Activated T-helper 2 cell treated with anti-CD3 and anti-CD28 coated beads, Interferon-gamma antibody, Interleukin-2, Interleukin-4, amounts not matched to agents 10 μg/mL and 5 μg/mL and 100 μg/mL, durations not matched to agents 14 hours and 24 hours and 36 hours (primary cell): ENCODE data around the gene PSEN2. TPM values are rescaled to one million over a fixed set of nuclear protein-coding genes. Genes with fewer than 3 reads are reported as not detected.

Source experiments
- DNase-seq: peaks from one replicate; pipeline ENCODE4 v3.0.0; 2021; ENCODE audit warnings: low spot score
- H3K27ac Mint-ChIP-seq: one replicate; pipeline ENCODE4 v1.8.0; 2021; ENCODE audit warnings: mixed read lengths
- H3K27me3 Mint-ChIP-seq: one replicate; pipeline ENCODE4 v1.8.0; 2021; ENCODE audit warnings: low read depth, mixed read lengths
- H3K36me3 Mint-ChIP-seq: one replicate; pipeline ENCODE4 v1.8.0; 2021; ENCODE audit warnings: low read depth, mixed read lengths
- H3K4me1 Mint-ChIP-seq: one replicate; pipeline ENCODE4 v1.8.0; 2021; ENCODE audit warnings: low read depth, mixed read lengths
- H3K4me3 Mint-ChIP-seq: one replicate; pipeline ENCODE4 v1.8.0; 2021; ENCODE audit warnings: low read depth, mild to moderate bottlenecking, moderate library complexity, mixed read lengths
- H3K9me3 Mint-ChIP-seq: one replicate; pipeline ENCODE4 v1.8.0; 2021; ENCODE audit warnings: mixed read lengths
- intact Hi-C: fragments of 100-400 bp; cut with micrococcal nuclease; formaldehyde crosslinking; loops from one replicate; pipeline ENCODE4 v1.15.1; 2023
- total RNA-seq: library from RNA; stranded (reverse); gene quantifications from 2 replicates; pipeline ENCODE4 v1.2.3, GENCODE V29; 2022

The PSEN2 gene
- total RNA-seq, 1 donor from 2014 or later: 17.0 TPM

- intact Hi-C loops: no loop called here
- Mint-ChIP-seq H3K4me3 (no peak overlapping the region), H3K36me3 (peaks cover 13% of the 10 kb centered on the region), H3K27ac (no peak overlapping the region), H3K4me1 (no peaks in the 10 kb centered on the region), H3K27me3 (no peaks in the 10 kb centered on the region), H3K9me3 (no peaks in the 10 kb centered on the region)
- DNase-seq: no peak
Measured at GRCh38 chr1:226891846-226892523, 21.6 kb downstream of the PSEN2 start.

- Mint-ChIP-seq H3K4me3 (no peak overlapping the region), H3K4me1 (no peaks in the 10 kb centered on the region), H3K9me3 (no peaks in the 10 kb centered on the region), H3K36me3 (peaks cover 16% of the 10 kb centered on the region), H3K27me3 (no peaks in the 10 kb centered on the region), H3K27ac (no peak overlapping the region)
- intact Hi-C loops: no loop called here
- no peak for DNase-seq
Measured at GRCh38 chr1:226892524-226892875, 22.1 kb downstream of the PSEN2 start.

- intact Hi-C loops: no loop called here
- Mint-ChIP-seq H3K9me3 (no peaks in the 10 kb centered on the region), H3K27me3 (no peaks in the 10 kb centered on the region), H3K4me3 (no peak overlapping the region), H3K4me1 (no peaks in the 10 kb centered on the region), H3K36me3 (peaks cover 10% of the 10 kb centered on the region), H3K27ac (no peak overlapping the region)
- DNase-seq: no peak
Measured at GRCh38 chr1:226893936-226894335, 23.5 kb downstream of the PSEN2 start.

- DNase-seq: no peak
- Mint-ChIP-seq H3K4me3 (no peak overlapping the region), H3K4me1 (no peaks in the 10 kb centered on the region), H3K27ac (no peak overlapping the region), H3K36me3 (peaks cover 14% of the 10 kb centered on the region), H3K27me3 (no peaks in the 10 kb centered on the region), H3K9me3 (no peaks in the 10 kb centered on the region)
- intact Hi-C loops: no loop called here
Measured at GRCh38 chr1:226894826-226895225, 24.4 kb downstream of the PSEN2 start.

GRCh38 chr1:226895644-226896043 is 25.2 kb downstream of the PSEN2 start:
- no peaks in the 10 kb centered on the region for H3K4me1 Mint-ChIP-seq
- intact Hi-C loops: no loop called here
- no peak overlapping the region for H3K27ac Mint-ChIP-seq
- no peaks in the 10 kb centered on the region for H3K9me3 Mint-ChIP-seq
- DNase-seq: no peak
- no peaks in the 10 kb centered on the region for H3K27me3 Mint-ChIP-seq
- H3K36me3 Mint-ChIP-seq: peaks cover 13% of the 10 kb centered on the region
- no peak overlapping the region for H3K4me3 Mint-ChIP-seq

GRCh38 chr1:226898246-226898645 is 27.8 kb downstream of the PSEN2 start:
- intact Hi-C loops: no loop called here
- DNase-seq: no peak
- peaks cover 10% of the 10 kb centered on the region for H3K36me3 Mint-ChIP-seq
- no peaks in the 10 kb centered on the region for H3K9me3 Mint-ChIP-seq
- no peak overlapping the region for H3K4me3 Mint-ChIP-seq
- no peaks in the 10 kb centered on the region for H3K27me3 Mint-ChIP-seq
- no peak overlapping the region for H3K27ac Mint-ChIP-seq
- no peaks in the 10 kb centered on the region for H3K4me1 Mint-ChIP-seq

- no peaks in the 10 kb centered on the region for H3K4me1 Mint-ChIP-seq
- intact Hi-C loops: no loop called here
- no peaks in the 10 kb centered on the region for H3K9me3 Mint-ChIP-seq
- H3K36me3 Mint-ChIP-seq: peaks cover 10% of the 10 kb centered on the region
- no peak for DNase-seq
- no peak overlapping the region for H3K27ac Mint-ChIP-seq
- no peak overlapping the region for H3K4me3 Mint-ChIP-seq
- H3K27me3 Mint-ChIP-seq: no peaks in the 10 kb centered on the region
Measured at GRCh38 chr1:226901421-226901820, 31.0 kb downstream of the PSEN2 start.

GRCh38 chr1:226902601-226903000 is 32.2 kb downstream of the PSEN2 start:
- Mint-ChIP-seq H3K9me3 (no peaks in the 10 kb centered on the region), H3K4me3 (no peak overlapping the region), H3K27me3 (no peaks in the 10 kb centered on the region), H3K4me1 (no peaks in the 10 kb centered on the region), H3K36me3 (peaks cover 6% of the 10 kb centered on the region), H3K27ac (no peak overlapping the region)
- intact Hi-C loops: no loop called here
- no peak for DNase-seq

GRCh38 chr1:226903819-226904716 is 33.7 kb downstream of the PSEN2 start:
- no peak for DNase-seq
- H3K4me3 Mint-ChIP-seq: no peak overlapping the region
- no peak overlapping the region for H3K27ac Mint-ChIP-seq
- H3K9me3 Mint-ChIP-seq: no peaks in the 10 kb centered on the region
- no peaks in the 10 kb centered on the region for H3K27me3 Mint-ChIP-seq
- no peaks in the 10 kb centered on the region for H3K4me1 Mint-ChIP-seq
- intact Hi-C loops: no loop called here
- H3K36me3 Mint-ChIP-seq: peaks cover 6% of the 10 kb centered on the region

GRCh38 chr1:226904772-226905171 is 34.4 kb downstream of the PSEN2 start:
- Mint-ChIP-seq H3K27me3 (no peaks in the 10 kb centered on the region), H3K4me3 (no peak overlapping the region), H3K27ac (no peak overlapping the region), H3K36me3 (peaks cover 2% of the 10 kb centered on the region), H3K4me1 (no peaks in the 10 kb centered on the region), H3K9me3 (no peaks in the 10 kb centered on the region)
- no peak for DNase-seq
- intact Hi-C loops: no loop called here

- no peaks in the 10 kb centered on the region for H3K27me3 Mint-ChIP-seq
- H3K36me3 Mint-ChIP-seq: no peaks in the 10 kb centered on the region
- peaks cover 3% of the 10 kb centered on the region for H3K4me1 Mint-ChIP-seq
- DNase-seq: no peak
- H3K9me3 Mint-ChIP-seq: no peaks in the 10 kb centered on the region
- intact Hi-C loops: no loop called here
- no peak overlapping the region for H3K4me3 Mint-ChIP-seq
- no peak overlapping the region for H3K27ac Mint-ChIP-seq
Measured at GRCh38 chr1:226908419-226908818, 38.0 kb downstream of the PSEN2 start.

- Mint-ChIP-seq H3K4me3 (no peak overlapping the region), H3K27ac (no peak overlapping the region), H3K9me3 (no peaks in the 10 kb centered on the region), H3K4me1 (peaks cover 3% of the 10 kb centered on the region), H3K36me3 (no peaks in the 10 kb centered on the region), H3K27me3 (no peaks in the 10 kb centered on the region)
- intact Hi-C loops: no loop called here
- no peak for DNase-seq
Measured at GRCh38 chr1:226908913-226909312, 38.5 kb downstream of the PSEN2 start.

GRCh38 chr1:226912587-226913176 is 42.3 kb downstream of the PSEN2 start:
- Mint-ChIP-seq H3K4me1 (peaks cover 17% of the 10 kb centered on the region), H3K27me3 (no peaks in the 10 kb centered on the region), H3K4me3 (no peak overlapping the region), H3K36me3 (no peaks in the 10 kb centered on the region), H3K27ac (no peak overlapping the region), H3K9me3 (no peaks in the 10 kb centered on the region)
- intact Hi-C loops: no loop called here
- DNase-seq: peak; percentile 22
